K562 (cell line): ENCODE results near the gene XPO6. TPM values are rescaled to one million over a fixed set of nuclear protein-coding genes. Genes with fewer than 3 reads are reported as not detected.

Experiments
- ATAC-seq: fragments of 200-7000 bp; cut with Tn5 transposase; 3 replicates; pipeline ENCODE4 v1.9.1; 2020; ENCODE audit warnings: moderate library complexity
- BruUV-seq: library from RNA; stranded (reverse); fragments of 400-500 nt; replicated peaks from 2 replicates; lab custom pipeline; 2021; lab: Mats Ljungman, UMichigan
- CTCF ChIA-PET: fragments of 300-600 bp; formaldehyde crosslinking; extraction: SDS; loops from one replicate; lab custom pipeline; 2021; ENCODE audit warnings: low intra/inter-chr PET ratio; lab: Yijun Ruan, JAX
- POLR2A ChIA-PET: fragments of 300-600, 350-650 bp; sonication (Branson Sonifier 250); formaldehyde crosslinking; extraction: SDS; loops from one replicate; lab custom pipeline; 2021; ENCODE audit warnings: antibody characterized with exemption, inconsistent platforms; lab: Yijun Ruan, JAX
- DNase-seq, 4 experiments: peaks; one replicate each; pipeline versions ENCODE4 v3.0.0 to v3.0.0-alpha.2; 2011 to 2018; ENCODE audit warnings: low spot score in 3 of 4, mixed read lengths in 3 of 4; ENCODE audit errors: extremely low read depth in 1 of 4
- FAIRE-seq: peaks from 2 replicates; lab custom pipeline; 2011; peaks lifted over from hg19 to GRCh38; lab: Jason Lieb, UNC
- H2AFZ ChIP-seq: 2 replicates; pipeline ENCODE4 v1.6.0; 2011; ENCODE audit warnings: low read depth, low read length, control low read depth, inconsistent platforms
- H3K27ac ChIP-seq: fragments of 200-600 bp; 3 replicates; pipeline ENCODE4 v1.8.0; 2011; ENCODE audit warnings: low read depth, mild to moderate bottlenecking, control low read depth, inconsistent platforms, low read length, moderate library complexity, mixed read lengths; ENCODE audit errors: extremely low read depth
- H3K27me3 ChIP-seq, 2 experiments: fragments of 300-600 bp in 1 of 2; 2 replicates in 1 of 2; 3 replicates in 1 of 2; pipeline versions ENCODE4 v1.6.0 to v1.8.0; 2011; ENCODE audit warnings: inconsistent platforms in 2 of 2, low read length in 2 of 2, mild to moderate bottlenecking in 1 of 2, mixed read lengths in 1 of 2, moderate library complexity in 1 of 2; ENCODE audit not compliant: control insufficient read depth in 2 of 2, insufficient read depth in 2 of 2
- H3K36me3 ChIP-seq: fragments of 300-600 bp; 3 replicates; pipeline ENCODE4 v1.8.0; 2011; ENCODE audit warnings: mild to moderate bottlenecking, low read length, inconsistent platforms; ENCODE audit not compliant: control insufficient read depth, insufficient read depth
- H3K4me1 ChIP-seq, 2 experiments: fragments of 200-600 bp in 1 of 2; replicated peaks in 1 of 2; 2 replicates in 1 of 2; 3 replicates in 1 of 2; pipeline versions ENCODE4 v1.5.1 to v1.8.0; 2011; ENCODE audit warnings: inconsistent platforms in 2 of 2, low read length in 2 of 2, mild to moderate bottlenecking in 1 of 2, mixed read lengths in 1 of 2, moderate library complexity in 1 of 2; ENCODE audit not compliant: control insufficient read depth in 2 of 2, insufficient read depth in 2 of 2
- H3K4me2 ChIP-seq: 2 replicates; pipeline ENCODE4 v1.6.1; 2011; ENCODE audit warnings: low read length, control low read depth, inconsistent platforms, mixed read lengths; ENCODE audit not compliant: insufficient read depth
- H3K4me3 ChIP-seq: fragments of 200-600 bp; sonication (generic), shearing (Covaris generic); 2 replicates; pipeline ENCODE4 v1.5.1; 2016; ENCODE audit warnings: control low read depth, inconsistent platforms
- H3K79me2 ChIP-seq: fragments of 200-600 bp; 3 replicates; pipeline ENCODE4 v1.8.0; 2011; ENCODE audit warnings: low read length, inconsistent platforms; ENCODE audit not compliant: control insufficient read depth, insufficient read depth
- H3K9ac ChIP-seq, 2 experiments: 2 replicates each; pipeline versions ENCODE4 v1.6.0 to v1.6.1; 2011; ENCODE audit warnings: low read depth in 2 of 2, low read length in 2 of 2, control low read depth in 1 of 2, inconsistent platforms in 1 of 2, mild to moderate bottlenecking in 1 of 2, mixed read lengths in 1 of 2; ENCODE audit not compliant: insufficient read depth in 1 of 2
- H3K9me1 ChIP-seq: one replicate; pipeline ENCODE4 v1.6.0; 2011; ENCODE audit warnings: inconsistent platforms, mild to moderate bottlenecking, low read length, moderate library complexity; ENCODE audit not compliant: control insufficient read depth, insufficient read depth
- H3K9me3 ChIP-seq: replicated peaks from 2 replicates; pipeline ENCODE4 v1.5.1; 2011; ENCODE audit warnings: low read depth, low read length, inconsistent platforms; ENCODE audit not compliant: control insufficient read depth, insufficient read depth
- H4K20me1 ChIP-seq: replicated peaks from 2 replicates; pipeline ENCODE4 v1.6.1; 2011; ENCODE audit warnings: low read length, inconsistent platforms, mixed read lengths; ENCODE audit not compliant: control insufficient read depth, insufficient read depth
- ATF7 ChIP-seq: fragments of 450-650 bp; IDR thresholded peaks from 2 replicates; pipeline ENCODE4 v1.7.1; 2014; ENCODE audit warnings: mild to moderate bottlenecking, moderate library complexity
- BMI1 ChIP-seq: fragments of 150-350 bp; IDR thresholded peaks from 2 replicates; pipeline ENCODE4 v1.6.1; 2014; ENCODE audit warnings: low read length
- BRD9 ChIP-seq: fragments of 450-650 bp; IDR thresholded peaks from 2 replicates; pipeline ENCODE4 v1.6.1; 2018; ENCODE audit warnings: low read depth; ENCODE audit not compliant: partially characterized antibody
- KDM4B ChIP-seq, 2 experiments: fragments of 450-650 bp in 1 of 2; sonication (generic) in 1 of 2; IDR thresholded peaks; 2 replicates each; pipeline ENCODE4 v1.6.1; 2016 to 2017; ENCODE audit warnings: borderline replicate concordance in 2 of 2, antibody characterized with exemption in 1 of 2, low read depth in 1 of 2, mild to moderate bottlenecking in 1 of 2
- KLF1 ChIP-seq: fragments of 450-650 bp; IDR thresholded peaks from 2 replicates; pipeline ENCODE4 v1.6.1; 2016; ENCODE audit warnings: missing genetic modification characterization, missing compliant biosample characterization
- MAZ ChIP-seq, 2 experiments: fragments of 450-650 bp in 1 of 2; sonication (generic) in 1 of 2; formaldehyde crosslinking; IDR thresholded peaks in 1 of 2; conservative IDR thresholded peaks in 1 of 2; 2 replicates each; pipeline versions ENCODE4 v1.4.0 to v1.5.0; 2020; ENCODE audit warnings: mild to moderate bottlenecking in 1 of 2, missing genetic modification reagents in 1 of 2
- MCM2 ChIP-seq: fragments of 450-650 bp; IDR thresholded peaks from 2 replicates; pipeline ENCODE4 v1.6.1; 2017; ENCODE audit warnings: low read depth, mild to moderate bottlenecking
- PHTF2 ChIP-seq: fragments of 250-450 bp; sonication (Bioruptor Pico); IDR thresholded peaks from 2 replicates; pipeline ENCODE4 v1.5.0; 2021; ENCODE audit warnings: mild to moderate bottlenecking
- SAP30 ChIP-seq: fragments of 200-600 bp; sonication (generic); IDR thresholded peaks from 2 replicates; pipeline ENCODE4 v1.6.1; 2012; ENCODE audit warnings: borderline replicate concordance, low read depth, mild to moderate bottlenecking, moderate library complexity, low read length, control low read depth, inconsistent platforms; ENCODE audit not compliant: insufficient read depth, poor library complexity, severe bottlenecking
- SMAD1 ChIP-seq: fragments of 150-350 bp; IDR thresholded peaks from 2 replicates; pipeline ENCODE4 v1.6.1; 2014; ENCODE audit warnings: low read length, low read depth; ENCODE audit not compliant: partially characterized antibody
- STAT5B ChIP-seq: fragments of 250-450 bp; sonication (Bioruptor Pico); IDR thresholded peaks from 2 replicates; pipeline ENCODE4 v1.8.0; 2021; ENCODE audit warnings: mild to moderate bottlenecking, inconsistent platforms
- ZBED1 ChIP-seq: IDR thresholded peaks from 2 replicates; pipeline ENCODE4 v1.6.1; 2014
- ZNF121 ChIP-seq: sonication (generic); formaldehyde crosslinking; conservative IDR thresholded peaks from 2 replicates; pipeline ENCODE4 v1.8.0; 2022; ENCODE audit warnings: missing genetic modification reagents
- ZNF133 ChIP-seq: fragments of 250-450 bp; sonication (Bioruptor Pico); IDR thresholded peaks from 2 replicates; pipeline ENCODE4 v1.4.0; 2020; ENCODE audit warnings: mild to moderate bottlenecking
- in situ Hi-C: fragments of 300-500 bp; cut with MboI; formaldehyde crosslinking; loops from 4 replicates; pipeline ENCODE4 v1.15.0; 2018; ENCODE audit warnings: inconsistent platforms, mixed read lengths
- intact Hi-C: fragments of 100-400 bp; cut with micrococcal nuclease; formaldehyde crosslinking; loops from 2 replicates; pipeline ENCODE4 v1.14.2; 2022
- polyA plus RNA-seq, 8 experiments: library from polyadenylated mRNA; depleted of rRNA in 4 of 8; stranded (reverse) in 5 of 8; unstranded in 3 of 8; fragments of >200 nt; fragmentation: Nextera tagmentation in 2 of 8; fragmentation: Illumina TruSeq in 1 of 8; extraction: Ambion mirVana in 2 of 8; extraction: Trizol in 1 of 8; gene quantifications; 2 replicates each; pipeline versions ENCODE4 v1.2.1 to v1.2.3, GENCODE V29; 2011 to 2014; ENCODE audit warnings: inconsistent platforms in 1 of 8, missing spikeins in 1 of 8
- total RNA-seq, 7 experiments: library from RNA; depleted of rRNA in 6 of 7; stranded (reverse); fragments of >200 nt in 6 of 7; fragmentation: Illumina TruSeq in 2 of 7; extraction: Trizol in 2 of 7; gene quantifications; 2 replicates each; pipeline versions ENCODE4 v1.2.1 to v1.2.3, GENCODE V29; 2011 to 2021; ENCODE audit warnings: low replicate concordance in 1 of 7
- TF ChIP-seq, protein P1 (sequence below): sonication (generic); formaldehyde crosslinking; IDR thresholded peaks from 2 replicates; pipeline ENCODE4 v1.8.0; 2022; ENCODE audit warnings: mild to moderate bottlenecking, missing genetic modification reagents
- TF ChIP-seq, protein P2 (sequence below): fragments of 450-650 bp; IDR thresholded peaks from 2 replicates; pipeline ENCODE4 v1.6.1; 2016; ENCODE audit warnings: mild to moderate bottlenecking

The XPO6 gene
- total and polyA plus RNA-seq, 9 of the 15 experiments (the other 6 are each of a cell fraction or from before 2014, with no cell fraction given): 11.2 to 196 (median 119) TPM

DNA sequence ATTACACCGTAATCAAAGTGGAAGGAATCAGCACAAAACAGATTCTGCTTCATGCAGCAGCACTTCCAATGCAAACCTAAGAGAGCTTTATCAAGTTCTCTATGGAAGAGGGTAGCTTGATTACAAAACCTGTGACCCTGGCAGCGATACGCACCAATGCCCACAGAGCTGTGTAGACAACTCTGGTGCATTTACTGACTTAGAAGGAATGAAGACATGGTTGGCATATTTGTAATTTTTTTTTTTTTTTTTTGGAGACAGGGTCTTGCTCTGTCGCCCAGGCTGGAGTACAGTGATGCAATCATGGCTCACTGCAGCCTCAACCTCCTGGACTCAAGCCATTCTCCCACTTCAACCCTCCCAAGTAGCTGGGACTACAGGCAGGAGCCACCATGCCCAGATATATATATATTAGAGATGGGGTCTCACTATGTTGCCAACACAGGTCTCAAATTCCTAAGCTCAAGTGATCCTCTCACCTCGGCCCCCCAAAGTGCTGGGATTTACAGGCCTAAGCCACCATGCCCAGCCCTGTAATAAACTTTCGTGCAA lies 49.4 kb downstream of the XPO6 start (continued):
- 0 out of 2 replicates have a peak, but pooled peaks have one; percentile 9 for TF ChIP-seq ZNF121 (CRISPR knock-in tag)

DNA sequence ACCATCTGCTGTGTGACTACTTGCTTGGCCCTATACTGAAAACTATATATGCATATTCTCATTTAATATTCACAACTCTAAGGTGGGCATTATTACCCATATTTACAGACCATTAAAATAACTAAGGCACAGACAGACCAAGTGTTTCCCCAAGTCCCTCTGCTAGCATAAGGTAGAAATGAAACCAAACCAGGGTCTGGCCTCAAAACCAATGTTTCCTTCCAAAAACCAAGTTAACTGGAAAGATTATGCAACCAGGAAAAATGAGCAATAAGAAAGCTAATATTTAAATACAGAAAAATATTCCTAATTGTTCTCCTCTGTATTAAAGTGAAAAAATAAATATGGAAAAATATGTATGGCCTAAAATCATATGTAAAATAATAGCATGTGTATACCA lies 50.1 kb downstream of the XPO6 start:
- Histone ChIP-seq H2AFZ (no peak overlapping the region), H4K20me1 (no peaks in the 10 kb centered on the region; the same call in 1 of the 2 replicates), H3K9ac (no peak overlapping the region), H3K4me2 (no peak overlapping the region), H3K9me1 (no peaks in the 10 kb centered on the region), H3K79me2 (peaks cover 53% of the 10 kb centered on the region; the same call in 2 of the 3 replicates), H3K4me1 (peaks cover 0 to 5% of the 10 kb centered on the region in 2 experiments; a peak in 1 of 5 replicates), H3K27ac (no peak overlapping the region), H3K27me3 (no peaks in the 10 kb centered on the region), H3K9me3 (no peaks in the 10 kb centered on the region), H3K4me3 (no peak overlapping the region), H3K36me3 (peaks cover 81% of the 10 kb centered on the region)
- ATAC-seq (no peak), DNase-seq (no peak), FAIRE-seq (no peak)
- in situ Hi-C loops (no loop called here), intact Hi-C loops (loop anchor here (10.0 kb wide), 1 partner anchor 53 kb away; the partner anchor contains the start of gene XPO6)
- ChIA-PET CTCF (no interaction called here), POLR2A (no interaction called here)
- no TSS peak for BruUV-seq
- TF ChIP-seq SMAD1 (no peak), ATF7 (no peak), SAP30 (no peak), MCM2 (no peak), PHTF2 (CRISPR knock-in tag) (no peak), KLF1 (tag) (no peak), BMI1 (no peak), KDM4B (IDR thresholded peaks at IDR 0.05; ENCODE audit: borderline replicate concordance in 2 of 2, low read depth in 1 of 2) (no peak), STAT5B (CRISPR knock-in tag) (no peak), ZNF133 (CRISPR knock-in tag) (no peak), BRD9 (no peak), ZBED1 (no peak), MAZ (CRISPR knock-in tag; conservative IDR thresholded peaks at IDR 0.05 in 1 of 2, IDR thresholded peaks at IDR 0.05 in 1 of 2) (no peak)
- TF ChIP-seq, protein P1, sequence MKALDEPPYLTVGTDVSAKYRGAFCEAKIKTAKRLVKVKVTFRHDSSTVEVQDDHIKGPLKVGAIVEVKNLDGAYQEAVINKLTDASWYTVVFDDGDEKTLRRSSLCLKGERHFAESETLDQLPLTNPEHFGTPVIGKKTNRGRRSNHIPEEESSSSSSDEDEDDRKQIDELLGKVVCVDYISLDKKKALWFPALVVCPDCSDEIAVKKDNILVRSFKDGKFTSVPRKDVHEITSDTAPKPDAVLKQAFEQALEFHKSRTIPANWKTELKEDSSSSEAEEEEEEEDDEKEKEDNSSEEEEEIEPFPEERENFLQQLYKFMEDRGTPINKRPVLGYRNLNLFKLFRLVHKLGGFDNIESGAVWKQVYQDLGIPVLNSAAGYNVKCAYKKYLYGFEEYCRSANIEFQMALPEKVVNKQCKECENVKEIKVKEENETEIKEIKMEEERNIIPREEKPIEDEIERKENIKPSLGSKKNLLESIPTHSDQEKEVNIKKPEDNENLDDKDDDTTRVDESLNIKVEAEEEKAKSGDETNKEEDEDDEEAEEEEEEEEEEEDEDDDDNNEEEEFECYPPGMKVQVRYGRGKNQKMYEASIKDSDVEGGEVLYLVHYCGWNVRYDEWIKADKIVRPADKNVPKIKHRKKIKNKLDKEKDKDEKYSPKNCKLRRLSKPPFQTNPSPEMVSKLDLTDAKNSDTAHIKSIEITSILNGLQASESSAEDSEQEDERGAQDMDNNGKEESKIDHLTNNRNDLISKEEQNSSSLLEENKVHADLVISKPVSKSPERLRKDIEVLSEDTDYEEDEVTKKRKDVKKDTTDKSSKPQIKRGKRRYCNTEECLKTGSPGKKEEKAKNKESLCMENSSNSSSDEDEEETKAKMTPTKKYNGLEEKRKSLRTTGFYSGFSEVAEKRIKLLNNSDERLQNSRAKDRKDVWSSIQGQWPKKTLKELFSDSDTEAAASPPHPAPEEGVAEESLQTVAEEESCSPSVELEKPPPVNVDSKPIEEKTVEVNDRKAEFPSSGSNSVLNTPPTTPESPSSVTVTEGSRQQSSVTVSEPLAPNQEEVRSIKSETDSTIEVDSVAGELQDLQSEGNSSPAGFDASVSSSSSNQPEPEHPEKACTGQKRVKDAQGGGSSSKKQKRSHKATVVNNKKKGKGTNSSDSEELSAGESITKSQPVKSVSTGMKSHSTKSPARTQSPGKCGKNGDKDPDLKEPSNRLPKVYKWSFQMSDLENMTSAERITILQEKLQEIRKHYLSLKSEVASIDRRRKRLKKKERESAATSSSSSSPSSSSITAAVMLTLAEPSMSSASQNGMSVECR: no peak
- TF ChIP-seq, protein P2, sequence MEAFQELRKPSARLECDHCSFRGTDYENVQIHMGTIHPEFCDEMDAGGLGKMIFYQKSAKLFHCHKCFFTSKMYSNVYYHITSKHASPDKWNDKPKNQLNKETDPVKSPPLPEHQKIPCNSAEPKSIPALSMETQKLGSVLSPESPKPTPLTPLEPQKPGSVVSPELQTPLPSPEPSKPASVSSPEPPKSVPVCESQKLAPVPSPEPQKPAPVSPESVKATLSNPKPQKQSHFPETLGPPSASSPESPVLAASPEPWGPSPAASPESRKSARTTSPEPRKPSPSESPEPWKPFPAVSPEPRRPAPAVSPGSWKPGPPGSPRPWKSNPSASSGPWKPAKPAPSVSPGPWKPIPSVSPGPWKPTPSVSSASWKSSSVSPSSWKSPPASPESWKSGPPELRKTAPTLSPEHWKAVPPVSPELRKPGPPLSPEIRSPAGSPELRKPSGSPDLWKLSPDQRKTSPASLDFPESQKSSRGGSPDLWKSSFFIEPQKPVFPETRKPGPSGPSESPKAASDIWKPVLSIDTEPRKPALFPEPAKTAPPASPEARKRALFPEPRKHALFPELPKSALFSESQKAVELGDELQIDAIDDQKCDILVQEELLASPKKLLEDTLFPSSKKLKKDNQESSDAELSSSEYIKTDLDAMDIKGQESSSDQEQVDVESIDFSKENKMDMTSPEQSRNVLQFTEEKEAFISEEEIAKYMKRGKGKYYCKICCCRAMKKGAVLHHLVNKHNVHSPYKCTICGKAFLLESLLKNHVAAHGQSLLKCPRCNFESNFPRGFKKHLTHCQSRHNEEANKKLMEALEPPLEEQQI: no peak
